DOHH2 (cell line): ENCODE measurements around the gene ABCG8.

Experiments
- H3F3A ChIP-seq: fragments of 200-600 bp; sonication (generic), shearing (Covaris generic); 2 replicates; pipeline ENCODE4 v1.6.0; 2016; ENCODE audit warnings: antibody characterized with exemption, mild to moderate bottlenecking; ENCODE audit not compliant: control insufficient read depth, insufficient read depth
- H3K27ac ChIP-seq: fragments of 200-600 bp; sonication (generic); 2 replicates; pipeline ENCODE4 v1.5.1; 2014; ENCODE audit warnings: low read depth, mild to moderate bottlenecking, low read length, moderate library complexity
- H3K27me3 ChIP-seq: fragments of 200-600 bp; sonication (generic); 2 replicates; pipeline ENCODE4 v1.6.1; 2014; ENCODE audit warnings: mild to moderate bottlenecking, low read length, mixed read lengths; ENCODE audit not compliant: control insufficient read depth
- H3K36me3 ChIP-seq: fragments of 200-600 bp; sonication (generic); 2 replicates; pipeline ENCODE4 v1.6.1; 2014; ENCODE audit warnings: mild to moderate bottlenecking, low read length, moderate library complexity, mixed read lengths; ENCODE audit not compliant: control insufficient read depth
- H3K4me1 ChIP-seq: fragments of 200-600 bp; sonication (generic); 2 replicates; pipeline ENCODE4 v1.6.1; 2014; ENCODE audit warnings: mild to moderate bottlenecking, low read length, mixed read lengths; ENCODE audit not compliant: control insufficient read depth
- H3K4me2 ChIP-seq: fragments of 200-600 bp; sonication (generic); 2 replicates; pipeline ENCODE4 v1.6.0; 2014; ENCODE audit warnings: mild to moderate bottlenecking, low read length, moderate library complexity
- H3K4me3 ChIP-seq: fragments of 200-600 bp; sonication (generic); 2 replicates; pipeline ENCODE4 v1.5.1; 2014; ENCODE audit warnings: mild to moderate bottlenecking, low read length, mixed read lengths
- H3K79me2 ChIP-seq: fragments of 200-600 bp; sonication (generic); 2 replicates; pipeline ENCODE4 v1.6.1; 2014; ENCODE audit warnings: mild to moderate bottlenecking, low read length, mixed read lengths; ENCODE audit not compliant: control insufficient read depth
- H3K9me2 ChIP-seq: fragments of 200-600 bp; sonication (generic); replicated peaks from 2 replicates; pipeline ENCODE4 v1.6.1; 2014; ENCODE audit warnings: mild to moderate bottlenecking, low read length, mixed read lengths; ENCODE audit not compliant: control insufficient read depth
- H3K9me3 ChIP-seq: fragments of 200-600 bp; sonication (generic); 2 replicates; pipeline ENCODE4 v1.6.1; 2014; ENCODE audit warnings: antibody characterized with exemption, low read length, mixed read lengths; ENCODE audit not compliant: control insufficient read depth, insufficient read depth
- H4K20me1 ChIP-seq: fragments of 200-600 bp; sonication (generic); 2 replicates; pipeline ENCODE4 v1.6.0; 2014; ENCODE audit warnings: low read depth, mild to moderate bottlenecking, antibody characterized with exemption, low read length, moderate library complexity; ENCODE audit not compliant: control insufficient read depth, insufficient read depth
- EZH2phosphoT487 ChIP-seq: fragments of 200-600 bp; sonication (generic); IDR thresholded peaks from 2 replicates; pipeline ENCODE4 v1.6.1; 2017; ENCODE audit warnings: borderline replicate concordance, mild to moderate bottlenecking, antibody characterized with exemption, low read length, moderate library complexity, mixed read lengths
- TF ChIP-seq, protein P1 (sequence below): fragments of 200-600 bp; sonication (generic); IDR thresholded peaks from one replicate; pipeline ENCODE4 v1.5.1; 2014; ENCODE audit warnings: antibody characterized with exemption, mild to moderate bottlenecking, low read depth, low read length; ENCODE audit not compliant: poor library complexity, severe bottlenecking

Gene ABCG8

DNA sequence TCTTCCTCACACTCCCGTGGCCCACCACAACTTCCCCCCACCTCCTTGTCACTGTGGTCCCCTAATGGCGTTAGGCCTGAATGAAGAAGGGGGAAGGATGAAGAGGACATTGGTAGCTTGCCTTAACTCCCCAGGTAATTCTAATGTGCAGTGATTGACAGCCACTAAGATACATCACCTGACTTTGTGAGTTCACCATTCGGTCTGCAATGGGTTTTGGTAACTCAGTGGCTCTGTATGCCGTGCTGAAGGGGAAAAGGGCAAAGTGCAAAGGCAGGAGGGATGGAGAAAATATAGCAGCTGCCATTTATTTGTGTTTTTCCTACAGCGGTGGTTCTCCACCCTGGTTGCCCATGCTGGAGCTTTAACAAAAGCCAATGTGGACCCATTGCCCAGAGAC, 42.2 kb downstream of the ABCG8 start:
- H3K79me2 ChIP-seq = no peaks in the 10 kb centered on the region
- H3K36me3 ChIP-seq = no peaks in the 10 kb centered on the region
- TF ChIP-seq, protein P1, sequence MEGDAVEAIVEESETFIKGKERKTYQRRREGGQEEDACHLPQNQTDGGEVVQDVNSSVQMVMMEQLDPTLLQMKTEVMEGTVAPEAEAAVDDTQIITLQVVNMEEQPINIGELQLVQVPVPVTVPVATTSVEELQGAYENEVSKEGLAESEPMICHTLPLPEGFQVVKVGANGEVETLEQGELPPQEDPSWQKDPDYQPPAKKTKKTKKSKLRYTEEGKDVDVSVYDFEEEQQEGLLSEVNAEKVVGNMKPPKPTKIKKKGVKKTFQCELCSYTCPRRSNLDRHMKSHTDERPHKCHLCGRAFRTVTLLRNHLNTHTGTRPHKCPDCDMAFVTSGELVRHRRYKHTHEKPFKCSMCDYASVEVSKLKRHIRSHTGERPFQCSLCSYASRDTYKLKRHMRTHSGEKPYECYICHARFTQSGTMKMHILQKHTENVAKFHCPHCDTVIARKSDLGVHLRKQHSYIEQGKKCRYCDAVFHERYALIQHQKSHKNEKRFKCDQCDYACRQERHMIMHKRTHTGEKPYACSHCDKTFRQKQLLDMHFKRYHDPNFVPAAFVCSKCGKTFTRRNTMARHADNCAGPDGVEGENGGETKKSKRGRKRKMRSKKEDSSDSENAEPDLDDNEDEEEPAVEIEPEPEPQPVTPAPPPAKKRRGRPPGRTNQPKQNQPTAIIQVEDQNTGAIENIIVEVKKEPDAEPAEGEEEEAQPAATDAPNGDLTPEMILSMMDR = no peak
- no peak for TF ChIP-seq EZH2phosphoT487
- no peak overlapping the region for H3K27ac ChIP-seq
- H4K20me1 ChIP-seq = no peaks in the 10 kb centered on the region
- peaks cover 5% of the 10 kb centered on the region; the same call in 1 of the 2 replicates for H3F3A ChIP-seq
- no peaks in the 10 kb centered on the region for H3K9me3 ChIP-seq
- no peaks in the 10 kb centered on the region for H3K9me2 ChIP-seq
- no peak overlapping the region for H3K4me3 ChIP-seq
- no peak overlapping the region for H3K4me2 ChIP-seq
- H3K27me3 ChIP-seq = no peaks in the 10 kb centered on the region
- no peaks in the 10 kb centered on the region for H3K4me1 ChIP-seq

DNA sequence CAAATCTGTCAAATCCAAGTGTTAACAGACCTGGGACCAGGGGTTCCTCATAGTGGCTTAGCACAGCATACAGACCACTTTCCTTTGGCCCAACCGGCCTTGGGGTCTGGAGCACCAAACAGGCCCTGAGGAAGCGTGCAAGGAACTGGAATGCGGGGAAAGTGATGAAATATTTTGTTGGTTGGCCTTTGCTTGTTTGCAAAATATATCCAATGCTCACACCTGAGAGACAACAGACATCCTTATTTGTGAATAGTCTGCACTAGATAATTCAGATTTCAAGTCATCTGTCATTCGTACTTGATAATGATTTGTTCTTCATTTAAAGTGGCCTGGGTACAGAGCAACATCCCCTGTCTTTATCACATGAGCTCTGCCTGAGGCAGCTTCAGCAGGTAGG, 43.5 kb downstream of the ABCG8 start:
- no peak for TF ChIP-seq EZH2phosphoT487
- TF ChIP-seq, protein P1 = no peak
- no peak overlapping the region for H3K4me3 ChIP-seq

DNA sequence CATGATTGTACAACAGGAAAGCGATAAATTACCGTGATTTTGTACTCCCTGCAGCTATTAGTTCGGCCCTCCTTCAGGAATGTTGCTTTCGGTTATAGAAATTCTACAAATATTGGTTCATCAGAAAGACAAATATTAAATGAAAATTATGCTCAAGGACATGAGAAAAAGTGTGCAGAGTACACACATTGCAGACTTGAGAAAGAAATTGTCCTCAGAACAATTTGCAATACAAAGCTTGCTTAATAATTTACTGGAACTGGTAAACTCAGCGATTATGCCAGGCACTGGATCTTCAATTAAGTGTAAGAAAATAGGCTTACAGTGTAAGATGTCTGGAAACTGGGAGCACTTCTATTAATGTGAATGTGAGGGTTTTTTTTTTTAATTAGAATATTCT, 45.9 kb downstream of the ABCG8 start:
- H3K9me2 ChIP-seq = no peaks in the 10 kb centered on the region
- no peaks in the 10 kb centered on the region; the same call in 1 of the 2 replicates for H4K20me1 ChIP-seq
- no peak overlapping the region for H3K4me3 ChIP-seq
- no peak overlapping the region for H3K4me2 ChIP-seq
- no peak overlapping the region for H3K27ac ChIP-seq
- peaks cover 9% of the 10 kb centered on the region for H3F3A ChIP-seq
- no peaks in the 10 kb centered on the region for H3K4me1 ChIP-seq
- H3K79me2 ChIP-seq = no peaks in the 10 kb centered on the region
- peaks cover 28% of the 10 kb centered on the region for H3K36me3 ChIP-seq
- no peaks in the 10 kb centered on the region for H3K27me3 ChIP-seq
- H3K9me3 ChIP-seq = no peaks in the 10 kb centered on the region
- TF ChIP-seq, protein P1 = no peak
- TF ChIP-seq EZH2phosphoT487 = no peak

More for the DNA sequence above, 43.5 kb downstream of the ABCG8 start:
- Histone ChIP-seq H3F3A (peaks cover 9% of the 10 kb centered on the region), H3K36me3 (peaks cover 5% of the 10 kb centered on the region), H3K79me2 (no peaks in the 10 kb centered on the region), H3K4me2 (no peak overlapping the region), H3K27ac (no peak overlapping the region), H3K4me1 (no peaks in the 10 kb centered on the region), H3K27me3 (no peaks in the 10 kb centered on the region), H3K9me3 (no peaks in the 10 kb centered on the region), H4K20me1 (no peaks in the 10 kb centered on the region), H3K9me2 (no peaks in the 10 kb centered on the region)
